B cell (primary cell): ENCODE measurements around the gene HDAC1. TPM values are rescaled to one million over a fixed set of nuclear protein-coding genes. Genes with fewer than 3 reads are reported as not detected.

Experiments
- ATAC-seq: fragments of 200-7000 bp; cut with Tn5 transposase; one replicate; pipeline ENCODE4 v1.10.0; 2021; ENCODE audit warnings: low read depth, mild to moderate bottlenecking, moderate number of reproducible peaks, moderate library complexity
- CTCF ChIA-PET: fragments of 350-600 bp; sonication (Branson Sonifier 250); formaldehyde crosslinking; loops from one replicate; lab custom pipeline; 2021; ENCODE audit warnings: antibody characterized with exemption, inconsistent platforms; lab: Charles Lee
- POLR2A ChIA-PET: fragments of 350-600 bp; sonication (Branson Sonifier 250); formaldehyde crosslinking; loops from one replicate; lab custom pipeline; 2021; ENCODE audit warnings: antibody characterized with exemption; lab: Charles Lee
- DNase-seq: peaks from one replicate; pipeline ENCODE4 v3.0.0; 2013
- H2AFZ ChIP-seq: 2 replicates; pipeline ENCODE4 v1.6.1; 2012; ENCODE audit warnings: mild to moderate bottlenecking, low read depth, low read length; ENCODE audit not compliant: insufficient read depth, poor library complexity, severe bottlenecking
- H3K27ac ChIP-seq, 2 donors: 1 replicate in 1 of 2; 2 replicates in 1 of 2; pipeline ENCODE4 v1.5.1; 2012 to 2013; ENCODE audit warnings: low read length in 2 of 2, mild to moderate bottlenecking in 2 of 2, moderate library complexity in 1 of 2
- H3K27me3 ChIP-seq, 4 experiments: fragments of 200-600 bp in 1 of 4; sonication (generic) in 1 of 4; replicated peaks in 1 of 4; 1 replicate in 2 of 4; 2 replicates in 2 of 4; pipeline versions ENCODE4 v1.6.1 to v1.7.0; 2013 to 2016; ENCODE audit warnings: low read length in 3 of 4, mild to moderate bottlenecking in 2 of 4, mixed read lengths in 1 of 4, moderate library complexity in 1 of 4; ENCODE audit not compliant: insufficient read depth in 4 of 4, control insufficient read depth in 3 of 4; ENCODE audit errors: control extremely low read depth in 1 of 4
- H3K36me3 ChIP-seq, 2 experiments: replicated peaks in 1 of 2; 1 replicate in 1 of 2; 2 replicates in 1 of 2; pipeline versions ENCODE4 v1.6.1 to v1.7.1; 2013; ENCODE audit warnings: low read length in 1 of 2; ENCODE audit not compliant: insufficient read depth in 2 of 2, control insufficient read depth in 1 of 2; ENCODE audit errors: control extremely low read depth in 1 of 2, extremely low read depth in 1 of 2
- H3K4me1 ChIP-seq, 2 donors: fragments of 200-600 bp in 1 of 2; sonication (generic) in 1 of 2; 1 replicate in 1 of 2; 2 replicates in 1 of 2; pipeline versions ENCODE4 v1.5.1 to v1.6.1; 2013 to 2017; ENCODE audit warnings: low read length in 2 of 2; ENCODE audit not compliant: control insufficient read depth in 2 of 2, insufficient read depth in 2 of 2
- H3K4me2 ChIP-seq: replicated peaks from 2 replicates; pipeline ENCODE3; 2012; ENCODE audit warnings: mild to moderate bottlenecking, low read depth, low read length; ENCODE audit not compliant: poor library complexity, severe bottlenecking
- H3K4me3 ChIP-seq, 5 experiments: fragments of 200-600 bp in 1 of 5; sonication (generic) in 1 of 5; 1 replicate in 3 of 5; 2 replicates in 2 of 5; pipeline versions ENCODE4 v1.5.1 to v1.7.0; 2011 to 2016; ENCODE audit warnings: low read length in 4 of 5, mild to moderate bottlenecking in 4 of 5, low read depth in 2 of 5, control low read depth in 1 of 5, moderate library complexity in 1 of 5; ENCODE audit not compliant: insufficient read depth in 1 of 5; ENCODE audit errors: control extremely low read depth in 1 of 5, extremely low read depth in 1 of 5
- H3K79me2 ChIP-seq: fragments of 200-600 bp; sonication (generic); one replicate; pipeline ENCODE4 v1.6.0; 2016; ENCODE audit warnings: low read length; ENCODE audit not compliant: control insufficient read depth, insufficient read depth
- H3K9ac ChIP-seq: fragments of 200-600 bp; sonication (generic); 2 replicates; pipeline ENCODE4 v1.6.1; 2017; ENCODE audit warnings: mild to moderate bottlenecking, low read length, moderate library complexity
- H3K9me3 ChIP-seq, 3 donors: one replicate each; pipeline versions ENCODE4 v1.6.1 to v1.7.1; 2013; ENCODE audit warnings: low read length in 2 of 3; ENCODE audit not compliant: control insufficient read depth in 2 of 3, insufficient read depth in 1 of 3; ENCODE audit errors: control extremely low read depth in 1 of 3
- H4K20me1 ChIP-seq: 2 replicates; pipeline ENCODE4 v1.6.0; 2012; ENCODE audit warnings: mild to moderate bottlenecking, low read length; ENCODE audit not compliant: insufficient read depth, control insufficient read depth, poor library complexity, severe bottlenecking
- H3K27ac Mint-ChIP-seq: one replicate; pipeline ENCODE4 v1.8.0; 2021; ENCODE audit warnings: mixed read lengths
- H3K27me3 Mint-ChIP-seq: one replicate; pipeline ENCODE4 v1.8.0; 2021; ENCODE audit warnings: mixed read lengths
- H3K4me1 Mint-ChIP-seq: one replicate; pipeline ENCODE4 v1.8.0; 2021; ENCODE audit warnings: mixed read lengths
- H3K4me3 Mint-ChIP-seq: one replicate; pipeline ENCODE4 v1.8.0; 2021; ENCODE audit warnings: mixed read lengths
- H3K9me3 Mint-ChIP-seq: one replicate; pipeline ENCODE4 v1.8.0; 2022; ENCODE audit warnings: mixed read lengths; ENCODE audit not compliant: insufficient read depth
- EZH2 ChIP-seq: IDR thresholded peaks from 2 replicates; pipeline ENCODE4 v1.6.1; 2012; ENCODE audit warnings: borderline replicate concordance, low read depth, mild to moderate bottlenecking, moderate library complexity, low read length; ENCODE audit not compliant: insufficient read depth, poor library complexity, severe bottlenecking
- WGBS: methylation state at CpG from one replicate; pipeline ENCODE4 v1.1.5; 2013; ENCODE audit warnings: missing lambda C conversion rate; ENCODE audit not compliant: insufficient coverage; 5-methylcytosine and 5-hydroxymethylcytosine counted together
- intact Hi-C: fragments of 100-400 bp; cut with micrococcal nuclease; formaldehyde crosslinking; loops from one replicate; pipeline ENCODE4 v1.10.0; 2022
- polyA plus RNA-seq: library from polyadenylated mRNA; depleted of rRNA; stranded (reverse); fragments of >200 nt; gene quantifications from 2 replicates; pipeline ENCODE4 v1.2.3, GENCODE V29; 2012
- total RNA-seq, 2 donors: library from RNA; stranded (reverse); fragments of 120-200 nt in 1 of 2; gene quantifications; 1 replicate in 1 of 2; 2 replicates in 1 of 2; pipeline versions ENCODE4 v1.2.3 to v1.2.4, GENCODE V29; 2013 to 2022
- TF ChIP-seq, protein P1 (sequence below): fragments of 200-600 bp; IDR thresholded peaks from one replicate; pipeline ENCODE4 v1.8.0; 2022; ENCODE audit warnings: antibody characterized with exemption, mild to moderate bottlenecking

The HDAC1 gene
- total and polyA plus RNA-seq, 2 donors (not counting 1 experiment from before 2014, with no cell fraction given) = 184 to 205 TPM

DNA sequence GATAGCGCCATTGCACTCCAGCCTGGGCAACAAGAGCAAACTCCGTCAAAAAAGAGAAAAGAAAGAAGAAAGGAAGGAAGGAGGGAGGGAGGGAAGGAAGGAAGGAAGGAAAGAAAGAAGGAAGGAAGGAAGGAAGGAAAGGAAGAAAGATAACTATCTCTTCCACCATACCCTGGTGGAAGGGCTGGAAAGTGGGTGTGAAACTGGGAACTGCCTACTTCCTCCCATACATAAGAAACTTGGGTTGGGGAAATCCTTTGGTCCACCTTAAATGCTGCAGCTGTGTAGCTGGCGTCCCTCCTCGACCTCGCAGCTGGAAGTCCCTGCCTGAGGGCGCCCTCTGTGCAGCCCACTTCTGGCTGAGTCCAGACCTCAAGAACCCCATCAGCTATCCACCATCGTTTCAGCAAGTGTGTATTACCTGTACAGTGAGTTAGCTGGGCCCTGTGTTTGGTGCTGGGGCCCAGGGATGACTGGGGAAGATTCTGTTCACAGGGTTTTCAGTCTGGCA is 49.5 kb upstream of the HDAC1 start:
- Histone ChIP-seq H3K27ac (no peak overlapping the region), H3K36me3 (no peaks in the 10 kb centered on the region), H2AFZ (no peak overlapping the region), H3K4me1 (peaks cover 29 to 47% of the 10 kb centered on the region in 2 donors), H3K4me3 (no peak overlapping the region), H3K4me2 (peak overlapping the region; percentile 52), H4K20me1 (no peaks in the 10 kb centered on the region), H3K79me2 (no peaks in the 10 kb centered on the region), H3K9ac (no peak overlapping the region), H3K27me3 (no peaks in the 10 kb centered on the region), H3K9me3 (no peaks in the 10 kb centered on the region)
- intact Hi-C loops = loop anchor here (5.0 kb wide), 1 partner anchor 35 kb away; the partner anchor contains the start of genes DCDC2B and IQCC
- Mint-ChIP-seq H3K27ac (peak overlapping the region; percentile 85), H3K4me1 (peaks cover 34% of the 10 kb centered on the region), H3K4me3 (peak overlapping the region; percentile 95), H3K9me3 (no peaks in the 10 kb centered on the region), H3K27me3 (no peaks in the 10 kb centered on the region)
- DNase-seq (peak; percentile 47), ATAC-seq (no peak)
- ChIA-PET CTCF (interaction anchor here (0.9 to 6.2 kb wide), 10 partner anchors 10 to 93 kb away, joined by 3 to 118 read pairs (median 10); partner anchors contain the start of genes HDAC1 and MARCKSL1), POLR2A (interaction anchor here (0.7 to 4.3 kb wide), 6 partner anchors 9 to 119 kb away, joined by 3 to 53 read pairs (median 11); partner anchors contain the start of genes HDAC1, LCK and MARCKSL1)
- WGBS = 100% methylated on average over 1 of the region's 7 CpGs
- TF ChIP-seq EZH2 = no peak
- TF ChIP-seq, protein P1, sequence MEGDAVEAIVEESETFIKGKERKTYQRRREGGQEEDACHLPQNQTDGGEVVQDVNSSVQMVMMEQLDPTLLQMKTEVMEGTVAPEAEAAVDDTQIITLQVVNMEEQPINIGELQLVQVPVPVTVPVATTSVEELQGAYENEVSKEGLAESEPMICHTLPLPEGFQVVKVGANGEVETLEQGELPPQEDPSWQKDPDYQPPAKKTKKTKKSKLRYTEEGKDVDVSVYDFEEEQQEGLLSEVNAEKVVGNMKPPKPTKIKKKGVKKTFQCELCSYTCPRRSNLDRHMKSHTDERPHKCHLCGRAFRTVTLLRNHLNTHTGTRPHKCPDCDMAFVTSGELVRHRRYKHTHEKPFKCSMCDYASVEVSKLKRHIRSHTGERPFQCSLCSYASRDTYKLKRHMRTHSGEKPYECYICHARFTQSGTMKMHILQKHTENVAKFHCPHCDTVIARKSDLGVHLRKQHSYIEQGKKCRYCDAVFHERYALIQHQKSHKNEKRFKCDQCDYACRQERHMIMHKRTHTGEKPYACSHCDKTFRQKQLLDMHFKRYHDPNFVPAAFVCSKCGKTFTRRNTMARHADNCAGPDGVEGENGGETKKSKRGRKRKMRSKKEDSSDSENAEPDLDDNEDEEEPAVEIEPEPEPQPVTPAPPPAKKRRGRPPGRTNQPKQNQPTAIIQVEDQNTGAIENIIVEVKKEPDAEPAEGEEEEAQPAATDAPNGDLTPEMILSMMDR = no peak

DNA sequence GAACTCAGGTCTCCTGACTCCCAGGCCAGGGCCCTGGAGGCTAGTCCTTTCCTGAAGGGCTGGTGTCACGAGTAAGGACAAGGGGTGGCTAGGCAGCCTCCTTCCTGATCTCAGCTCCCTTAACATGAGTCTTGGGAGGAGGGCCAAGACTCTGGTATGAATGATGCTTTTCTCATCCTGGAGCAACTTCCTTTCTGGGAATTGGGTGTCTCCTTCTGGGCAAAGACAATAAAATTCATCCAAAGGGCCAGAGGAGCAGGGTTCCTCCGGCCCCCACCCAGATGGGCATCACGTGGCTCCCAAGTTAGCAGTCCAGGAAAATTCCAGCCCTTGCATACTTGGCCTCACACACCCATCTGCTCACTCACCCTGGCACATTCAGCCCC is 45.0 kb upstream of the HDAC1 start, which contains the start of gene FAM167B:
Gene FAM167B, plus strand, starts transcription at position 335 of the 386 bp plus-strand sequence. CDS start 200 bp downstream, outside the sequence.
- ChIA-PET CTCF (interaction anchor here (0.9 to 6.3 kb wide), 10 partner anchors 9 to 154 kb away, joined by 3 to 84 read pairs (median 35); partner anchors contain the start of gene HDAC1), POLR2A (interaction anchor here (0.6 to 4.7 kb wide), 2 partner anchors 90 to 459 kb away, joined by 3 to 19 read pairs; partner anchors contain the start of gene MARCKSL1)
- Histone ChIP-seq H4K20me1 (no peaks in the 10 kb centered on the region), H3K36me3 (no peaks in the 10 kb centered on the region), H3K79me2 (peaks cover 2% of the 10 kb centered on the region), H3K9me3 (no peaks in the 10 kb centered on the region), H3K27ac (peak within 1 kb of the TSS; percentile 32 to 94), H2AFZ (peak within 1 kb of the TSS; percentile 85), H3K9ac (peak within 1 kb of the TSS; percentile 40), H3K4me1 (peaks cover 65 to 70% of the 10 kb centered on the region in 2 donors), H3K4me3 (peak within 1 kb of the TSS in 1 of 5 experiments; percentile 56), H3K27me3 (no peaks in the 10 kb centered on the region), H3K4me2 (peak within 1 kb of the TSS; percentile 82)
- Mint-ChIP-seq H3K4me1 (peaks cover 60% of the 10 kb centered on the region), H3K27ac (peak within 1 kb of the TSS; percentile 84), H3K4me3 (peak within 1 kb of the TSS; percentile 68), H3K27me3 (no peaks in the 10 kb centered on the region), H3K9me3 (no peaks in the 10 kb centered on the region)
- WGBS = 100% methylated on average over 2 of the region's 3 CpGs
- DNase-seq = no peak
- ATAC-seq = no peak
- intact Hi-C loops = no loop called here
- no peak for TF ChIP-seq EZH2
- TF ChIP-seq, protein P1 = no peak
